Activated CD4-positive, alpha-beta T cell treated with anti-CD3 and anti-CD28 coated beads, Interleukin-2, amount 10 ng/mL, durations not matched to agents 7 days and 5 days (primary cell): ENCODE measurements around the gene SYCE3. TPM values are rescaled to one million over a fixed set of nuclear protein-coding genes. Genes with fewer than 3 reads are reported as not detected.
A peak's percentile ranks its signal among the peaks of the same experiment; 100 is the strongest.

ENCODE experiments used
- CTCF ChIA-PET: fragments of 350-600 bp; sonication (Branson Sonifier 250); formaldehyde crosslinking; loops from one replicate; lab custom pipeline; 2021; ENCODE audit warnings: antibody characterized with exemption; lab: Charles Lee
- POLR2A ChIA-PET: fragments of 350-600 bp; sonication (Branson Sonifier 250); formaldehyde crosslinking; loops from one replicate; lab custom pipeline; 2021; ENCODE audit warnings: antibody characterized with exemption; lab: Charles Lee
- DNase-seq: peaks from one replicate; pipeline ENCODE4 v3.0.0-alpha.2; 2020
- H3K27ac Mint-ChIP-seq: one replicate; pipeline ENCODE4 v1.8.0; 2021; ENCODE audit warnings: mild to moderate bottlenecking, moderate library complexity, mixed read lengths
- H3K27me3 Mint-ChIP-seq: one replicate; pipeline ENCODE4 v1.8.0; 2021; ENCODE audit warnings: mixed read lengths
- H3K36me3 Mint-ChIP-seq: one replicate; pipeline ENCODE4 v1.8.0; 2021; ENCODE audit warnings: low read depth, mixed read lengths
- H3K4me1 Mint-ChIP-seq: one replicate; pipeline ENCODE4 v1.8.0; 2021; ENCODE audit warnings: mixed read lengths
- H3K4me3 Mint-ChIP-seq: one replicate; pipeline ENCODE4 v1.8.0; 2021; ENCODE audit warnings: mild to moderate bottlenecking, moderate library complexity, mixed read lengths
- H3K9me3 Mint-ChIP-seq: one replicate; pipeline ENCODE4 v1.8.0; 2021; ENCODE audit warnings: mixed read lengths
- total RNA-seq, 2 experiments: library from RNA; stranded (reverse); gene quantifications; one replicate each; pipeline ENCODE4 v1.2.3, GENCODE V29; 2021

SYCE3 gene
- total RNA-seq, 2 experiments from 2014 or later: 0.87 TPM; not detected in 1

- Mint-ChIP-seq H3K4me3 (no peak overlapping the region), H3K27ac (peak overlapping the region; percentile 34), H3K27me3 (no peaks in the 10 kb centered on the region), H3K36me3 (peaks cover 29% of the 10 kb centered on the region), H3K9me3 (no peaks in the 10 kb centered on the region), H3K4me1 (peaks cover 37% of the 10 kb centered on the region)
- ChIA-PET CTCF (interaction anchor here (2.1 kb wide), 1 partner anchor 54 kb away, joined by 6 read pairs; the partner anchor contains the start of gene SCO2), POLR2A (no interaction called here)
- no peak for DNase-seq
Measured at GRCh38 chr22:50579752-50580151, 17.0 kb upstream of the SYCE3 start.

GRCh38 chr22:50578776-50579310 lies 16.1 kb upstream of the SYCE3 start:
- H3K4me3 Mint-ChIP-seq: no peak overlapping the region

GRCh38 chr22:50577987-50578775 lies 15.5 kb upstream of the SYCE3 start, which contains the start of gene CPT1B:
TSS of gene CPT1B (minus strand) at chr22:50578427. CDS start at chr22:50577915, 512 bp downstream.
- Mint-ChIP-seq H3K36me3 (peaks cover 32% of the 10 kb centered on the region), H3K9me3 (no peaks in the 10 kb centered on the region), H3K27ac (peak within 1 kb of the TSS; percentile 31), H3K27me3 (no peaks in the 10 kb centered on the region), H3K4me3 (peak within 1 kb of the TSS; percentile 16), H3K4me1 (peaks cover 30% of the 10 kb centered on the region)
- POLR2A ChIA-PET: no interaction called here
- CTCF ChIA-PET: interaction anchor here (1.2 to 3.0 kb wide), 5 partner anchors 12 to 53 kb away, joined by 4 to 16 read pairs (median 6); partner anchors contain the start of genes SCO2 and SYCE3
- DNase-seq: no peak

More at GRCh38 chr22:50578776-50579310, 16.1 kb upstream of the SYCE3 start:
- Mint-ChIP-seq H3K27ac (no peak overlapping the region), H3K36me3 (peaks cover 32% of the 10 kb centered on the region), H3K9me3 (no peaks in the 10 kb centered on the region), H3K4me1 (peaks cover 37% of the 10 kb centered on the region), H3K27me3 (no peaks in the 10 kb centered on the region)
- ChIA-PET CTCF (interaction anchor here (1.2 to 3.0 kb wide), 3 partner anchors 14 to 53 kb away, joined by 4 to 16 read pairs (median 6); partner anchors contain the start of genes SCO2 and SYCE3), POLR2A (no interaction called here)
- DNase-seq: no peak

GRCh38 chr22:50577697-50577986 lies 14.9 kb upstream of the SYCE3 start:
- Mint-ChIP-seq H3K27me3 (no peaks in the 10 kb centered on the region), H3K36me3 (peaks cover 33% of the 10 kb centered on the region), H3K27ac (peak overlapping the region; percentile 31), H3K4me1 (peaks cover 30% of the 10 kb centered on the region), H3K4me3 (peak overlapping the region; percentile 16), H3K9me3 (no peaks in the 10 kb centered on the region)
- CTCF ChIA-PET: interaction anchor here (1.6 to 3.0 kb wide), 4 partner anchors 12 to 52 kb away, joined by 5 to 16 read pairs (median 6); partner anchors contain the start of genes SCO2 and SYCE3
- no peak for DNase-seq
- POLR2A ChIA-PET: no interaction called here

- POLR2A ChIA-PET: no interaction called here
- Mint-ChIP-seq H3K9me3 (no peaks in the 10 kb centered on the region), H3K4me1 (peaks cover 30% of the 10 kb centered on the region), H3K27ac (peak overlapping the region; percentile 33), H3K27me3 (no peaks in the 10 kb centered on the region), H3K36me3 (peaks cover 35% of the 10 kb centered on the region), H3K4me3 (peak overlapping the region; percentile 16)
- CTCF ChIA-PET: interaction anchor here (1.6 to 3.0 kb wide), 3 partner anchors 11 to 44 kb away, joined by 5 to 16 read pairs (median 7); partner anchors contain the start of gene SYCE3
- DNase-seq: no peak
Measured at GRCh38 chr22:50576806-50577696, 14.3 kb upstream of the SYCE3 start.

- H3K36me3 Mint-ChIP-seq: peaks cover 38% of the 10 kb centered on the region
- no peak overlapping the region for H3K27ac Mint-ChIP-seq
- no peaks in the 10 kb centered on the region for H3K9me3 Mint-ChIP-seq
- ChIA-PET CTCF (interaction anchor here (1.3 to 3.0 kb wide), 4 partner anchors 10 to 45 kb away, joined by 4 to 16 read pairs (median 7); partner anchors contain the start of gene SYCE3), POLR2A (no interaction called here)
- H3K4me3 Mint-ChIP-seq: no peak overlapping the region
- H3K27me3 Mint-ChIP-seq: no peaks in the 10 kb centered on the region
- no peak for DNase-seq
- peaks cover 24% of the 10 kb centered on the region for H3K4me1 Mint-ChIP-seq
Measured at GRCh38 chr22:50576070-50576469, 13.4 kb upstream of the SYCE3 start.

- POLR2A ChIA-PET: interaction anchor here (0.6 to 0.7 kb wide), 2 partner anchors 28 to 36 kb away, joined by 3 read pairs; no protein-coding TSS in a partner anchor
- DNase-seq: no peak
- peaks cover 22% of the 10 kb centered on the region for H3K4me1 Mint-ChIP-seq
- H3K9me3 Mint-ChIP-seq: no peaks in the 10 kb centered on the region
- no peaks in the 10 kb centered on the region for H3K27me3 Mint-ChIP-seq
- no peak overlapping the region for H3K27ac Mint-ChIP-seq
- H3K4me3 Mint-ChIP-seq: no peak overlapping the region
- peaks cover 42% of the 10 kb centered on the region for H3K36me3 Mint-ChIP-seq
- CTCF ChIA-PET: interaction anchor here (1.0 to 2.0 kb wide), 5 partner anchors 10 to 189 kb away, joined by 3 to 13 read pairs (median 6); partner anchors contain the start of gene SYCE3
Measured at GRCh38 chr22:50575426-50575941, 12.8 kb upstream of the SYCE3 start.

- ChIA-PET CTCF (interaction anchor here (1.0 to 2.0 kb wide), 3 partner anchors 9 to 188 kb away, joined by 3 to 13 read pairs (median 6); partner anchors contain the start of gene SYCE3), POLR2A (interaction anchor here (0.6 kb wide), 1 partner anchor 11 kb away, joined by 3 read pairs; no protein-coding TSS in a partner anchor)
- DNase-seq: no peak
- H3K36me3 Mint-ChIP-seq: peaks cover 36% of the 10 kb centered on the region
- H3K9me3 Mint-ChIP-seq: no peaks in the 10 kb centered on the region
- no peak overlapping the region for H3K27ac Mint-ChIP-seq
- H3K4me1 Mint-ChIP-seq: peaks cover 12% of the 10 kb centered on the region
- no peak overlapping the region for H3K4me3 Mint-ChIP-seq
- H3K27me3 Mint-ChIP-seq: no peaks in the 10 kb centered on the region
Measured at GRCh38 chr22:50574383-50574755, 11.7 kb upstream of the SYCE3 start.

- Mint-ChIP-seq H3K27ac (no peak overlapping the region), H3K9me3 (no peaks in the 10 kb centered on the region), H3K36me3 (peaks cover 41% of the 10 kb centered on the region), H3K4me1 (peaks cover 10% of the 10 kb centered on the region), H3K4me3 (no peak overlapping the region), H3K27me3 (no peaks in the 10 kb centered on the region)
- CTCF ChIA-PET: interaction anchor here (1.4 to 2.0 kb wide), 3 partner anchors 8 to 28 kb away, joined by 6 to 13 read pairs (median 7); partner anchors contain the start of genes KLHDC7B and SYCE3
- no peak for DNase-seq
- POLR2A ChIA-PET: no interaction called here
Measured at GRCh38 chr22:50573491-50574382, 11.0 kb upstream of the SYCE3 start.

GRCh38 chr22:50572965-50573364 lies 10.2 kb upstream of the SYCE3 start:
- no peak overlapping the region for H3K4me3 Mint-ChIP-seq
- H3K27ac Mint-ChIP-seq: no peak overlapping the region
- DNase-seq: no peak
- H3K36me3 Mint-ChIP-seq: peaks cover 45% of the 10 kb centered on the region
- no peaks in the 10 kb centered on the region for H3K27me3 Mint-ChIP-seq
- no peaks in the 10 kb centered on the region for H3K9me3 Mint-ChIP-seq
- CTCF ChIA-PET: interaction anchor here (1.4 kb wide), 2 partner anchors 9 to 28 kb away, joined by 7 read pairs; partner anchors contain the start of genes CHKB and KLHDC7B
- peaks cover 6% of the 10 kb centered on the region for H3K4me1 Mint-ChIP-seq
- POLR2A ChIA-PET: no interaction called here
